HG02885 (cell line): Measurements from ENCODE around the gene CALN1.
"Not testable (repeated sequence)": the region's sequence is repeated elsewhere in the genome, so short reads cannot be mapped to it uniquely, and the experiment has no call there.

ENCODE experiments used
- ATAC-seq: cut with Tn5 transposase; IDR thresholded peaks from one replicate; pipeline ENCODE4 v1.9.1; 2021; ENCODE audit warnings: mild to moderate bottlenecking; ENCODE audit not compliant: unreplicated experiment, poor library complexity

The CALN1 gene

GRCh38 chr7:72213081-72213480 is 199.1 kb downstream of the CALN1 start:
- ATAC-seq: no peak

DNA sequence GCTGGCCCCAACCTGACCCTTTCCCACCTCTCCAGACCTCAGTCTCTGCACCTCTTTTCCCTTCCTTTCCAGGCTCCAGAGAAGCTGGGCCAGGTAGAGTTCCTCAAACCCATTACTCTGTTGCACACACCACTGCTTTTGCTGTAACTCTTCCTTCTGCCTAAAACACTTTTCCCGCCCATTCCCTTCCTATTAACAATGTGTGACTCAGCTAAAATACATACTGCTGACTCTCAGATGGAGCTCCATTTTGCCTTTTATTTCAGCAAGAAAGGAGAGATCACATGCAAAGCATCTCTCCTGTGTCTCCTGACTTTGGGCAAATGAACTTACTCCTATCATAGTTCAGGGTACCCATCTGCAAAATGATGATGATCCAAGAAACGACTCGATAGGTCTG is 201.0 kb downstream of the CALN1 start:
- ATAC-seq: no peak

DNA sequence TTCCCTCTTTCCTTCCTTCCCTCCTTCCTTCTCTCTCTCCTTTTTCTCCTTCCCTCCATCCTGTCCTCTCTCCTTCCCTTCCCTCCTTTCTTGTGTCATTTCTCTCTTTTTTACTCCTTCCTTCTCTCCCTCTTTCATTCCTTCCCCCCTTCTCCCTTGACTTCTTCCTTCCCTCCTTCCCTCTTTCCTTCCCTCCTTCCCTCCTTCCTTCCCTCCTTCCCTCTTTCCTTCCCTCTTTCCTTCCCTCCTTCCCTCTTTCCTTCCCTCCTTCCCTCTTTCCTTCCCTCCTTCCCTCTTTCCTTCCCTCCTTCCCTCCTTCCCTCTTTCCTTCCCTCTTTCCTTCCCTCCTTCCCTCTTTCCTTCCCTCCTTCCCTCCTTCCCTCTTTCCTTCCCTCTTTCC is 203.1 kb downstream of the CALN1 start:
- not testable (repeated sequence) for ATAC-seq

DNA sequence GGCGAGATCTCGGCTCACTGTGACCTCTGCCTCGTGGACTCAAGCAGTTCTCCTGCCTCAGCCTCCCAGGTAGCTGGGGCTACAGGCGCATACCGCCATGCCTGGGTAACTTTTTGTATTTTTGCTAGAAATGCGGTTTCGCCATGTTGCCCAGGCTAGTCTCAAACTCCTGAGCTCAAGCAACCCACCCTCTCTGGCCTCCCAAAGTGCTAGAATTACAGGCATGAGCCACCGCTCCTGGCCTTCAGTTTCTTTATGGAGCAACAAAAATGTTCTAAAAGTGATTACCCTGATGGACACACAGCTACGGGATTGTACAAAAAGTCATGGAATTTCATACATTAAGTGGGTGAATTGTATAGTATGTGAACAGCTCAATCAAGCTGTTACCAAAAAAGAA is 216.0 kb downstream of the CALN1 start:
- no peak for ATAC-seq

- ATAC-seq: no peak
Observed at GRCh38 chr7:72190919-72191318, 221.2 kb downstream of the CALN1 start.

DNA sequence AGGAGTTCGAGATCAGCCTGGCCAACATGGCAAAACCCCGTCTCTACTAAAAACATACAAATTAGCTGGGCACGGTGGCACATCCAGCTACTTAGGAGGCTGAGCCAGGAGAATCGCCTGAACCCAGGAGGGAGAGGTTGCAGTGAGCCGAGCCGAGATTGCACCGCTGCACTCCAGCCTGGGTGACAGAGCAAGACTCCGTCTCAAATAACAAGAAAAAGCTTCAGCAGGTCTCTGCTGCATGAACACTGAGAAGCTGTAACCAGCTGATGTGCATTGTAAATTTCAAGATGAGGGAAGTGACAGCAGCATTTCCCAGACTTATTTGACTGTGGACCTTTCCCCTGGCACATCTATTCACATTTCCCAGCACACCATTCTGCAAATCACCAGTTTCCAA is 222.0 kb downstream of the CALN1 start:
- no peak for ATAC-seq

GRCh38 chr7:72187179-72187578 is 225.0 kb downstream of the CALN1 start:
- no peak for ATAC-seq

DNA sequence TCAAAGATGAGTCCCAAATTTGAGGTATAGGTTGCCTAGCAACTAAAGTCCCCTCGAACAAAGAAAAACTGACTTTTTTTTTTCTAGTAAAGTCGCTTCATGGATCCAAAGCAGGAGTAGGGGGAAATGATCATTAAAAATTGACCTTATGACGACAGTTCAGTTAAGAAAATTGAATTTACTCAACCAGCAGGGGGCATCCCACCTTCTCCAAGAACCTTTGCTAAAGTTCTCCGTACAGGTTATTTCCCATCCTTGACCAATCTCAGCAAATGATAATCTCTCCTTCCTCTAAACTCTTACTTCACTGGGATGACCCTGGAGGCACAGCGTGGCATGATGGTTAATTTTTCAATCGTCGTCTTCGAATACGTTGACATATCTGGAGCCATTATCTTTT is 228.3 kb downstream of the CALN1 start:
- ATAC-seq: no peak

GRCh38 chr7:72182036-72182435 is 230.1 kb downstream of the CALN1 start:
- no peak for ATAC-seq

DNA sequence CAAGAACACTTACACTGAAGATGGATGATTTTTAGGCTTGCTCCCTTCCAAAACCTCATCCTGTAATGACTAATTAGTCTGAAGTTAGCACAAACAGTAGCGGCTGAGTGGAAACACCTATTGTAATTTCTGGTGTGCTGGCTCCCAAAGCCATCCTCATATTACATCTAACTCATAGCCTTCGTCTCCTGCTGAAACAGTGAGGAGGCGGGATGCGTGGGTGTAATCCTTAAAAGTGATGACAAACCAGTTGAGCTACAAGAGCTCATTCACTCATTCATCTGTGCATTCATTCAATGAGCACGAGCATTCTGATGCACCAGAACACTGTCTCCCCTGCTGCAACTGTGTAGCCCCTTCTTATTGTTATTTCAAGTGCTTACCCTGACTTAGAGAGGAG is 235.3 kb downstream of the CALN1 start:
- ATAC-seq: no peak

DNA sequence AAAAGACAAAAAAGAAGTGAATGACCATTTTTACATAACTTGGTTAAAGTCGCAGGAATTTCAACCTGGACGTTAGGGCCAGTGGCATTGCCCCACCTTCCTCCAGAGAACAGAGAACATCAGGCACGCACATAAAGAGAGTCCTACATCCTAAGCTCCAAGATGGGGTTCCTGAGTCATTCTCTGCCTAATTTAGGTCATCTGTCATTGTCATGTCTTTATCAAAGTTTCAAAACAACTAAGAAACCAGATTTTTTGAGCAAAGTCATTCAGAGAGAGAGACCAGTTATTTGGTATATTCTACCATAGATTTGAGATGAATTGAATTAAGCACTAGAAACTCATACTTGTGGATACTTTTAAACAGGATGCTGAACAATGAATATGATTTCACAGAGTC is 241.7 kb downstream of the CALN1 start:
- ATAC-seq: no peak

DNA sequence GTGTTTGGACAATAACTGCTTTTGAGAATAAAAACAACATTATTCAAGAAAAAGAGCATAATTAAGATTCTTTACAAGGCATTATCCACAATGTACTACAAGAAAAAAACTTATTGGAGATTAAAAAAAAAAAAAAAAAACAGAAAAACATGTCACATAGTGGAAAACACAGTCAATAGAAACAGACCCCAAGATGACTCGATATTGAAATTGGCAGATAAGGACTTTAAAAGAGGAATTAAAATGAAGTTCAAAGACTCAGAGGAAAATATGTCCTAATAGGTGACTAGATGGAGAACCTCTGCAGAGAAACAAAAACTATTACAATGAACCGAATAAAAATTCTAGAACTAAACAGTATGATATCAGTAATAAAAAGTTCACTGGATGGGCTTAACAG is 248.9 kb downstream of the CALN1 start:
- ATAC-seq: no peak

DNA sequence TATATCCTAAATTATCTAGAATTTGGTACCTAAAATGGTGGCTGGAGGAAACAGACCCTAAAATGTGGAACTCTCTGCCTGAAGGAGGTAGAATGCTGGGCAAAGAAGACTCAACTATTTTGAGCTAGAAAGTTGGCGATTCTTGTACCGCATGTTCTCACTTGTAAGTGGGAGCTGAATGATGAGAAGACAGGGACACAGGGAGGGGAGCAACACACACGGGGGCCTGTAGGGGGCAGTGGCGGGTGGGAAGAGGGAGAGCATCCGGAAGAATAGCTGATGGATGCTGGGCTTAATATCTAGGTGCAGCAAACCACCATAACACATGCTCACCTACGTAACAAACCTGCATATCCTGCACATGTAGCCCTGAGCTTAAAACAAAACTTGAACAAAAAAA is 250.6 kb downstream of the CALN1 start:
- ATAC-seq: no peak

DNA sequence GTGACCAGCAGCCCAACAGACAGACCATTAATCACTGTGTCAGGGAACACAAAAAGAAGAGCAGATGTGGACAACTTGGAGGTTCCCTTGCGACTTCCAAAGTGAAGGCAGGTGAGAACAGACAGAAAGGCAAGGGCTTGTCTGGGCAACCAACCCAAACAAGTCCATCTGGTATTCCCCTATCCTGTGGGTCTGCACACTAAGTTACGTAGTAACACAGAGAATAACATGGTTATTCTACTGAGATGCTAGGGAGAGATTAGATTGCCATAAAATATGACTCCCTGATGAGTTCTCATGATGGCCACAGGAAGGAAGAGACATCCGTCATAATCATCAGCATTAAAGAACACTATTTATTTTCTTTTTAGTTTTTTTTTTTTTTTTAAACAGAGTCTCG is 252.2 kb downstream of the CALN1 start:
- no peak for ATAC-seq

DNA sequence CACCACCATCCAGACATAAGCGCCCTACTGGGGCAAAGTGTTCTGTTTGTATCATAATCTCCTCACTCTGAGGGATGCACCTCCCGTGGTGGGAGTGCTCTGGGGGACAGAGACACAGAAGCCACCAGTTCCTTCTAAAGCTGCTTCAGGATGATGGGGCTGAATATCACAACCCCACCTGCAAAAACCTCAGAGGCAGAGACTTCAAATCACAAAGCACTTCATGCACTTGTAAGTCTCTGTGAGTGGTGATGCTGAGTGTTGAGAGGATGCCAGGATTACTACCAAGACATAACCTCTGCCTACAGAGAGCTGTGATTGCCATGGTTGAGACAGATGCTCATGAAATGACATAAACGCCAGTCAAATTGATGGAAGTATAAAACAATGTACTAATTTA is 255.5 kb downstream of the CALN1 start:
- ATAC-seq: no peak

GRCh38 chr7:72153132-72153512 is 259.0 kb downstream of the CALN1 start:
- ATAC-seq: no peak

DNA sequence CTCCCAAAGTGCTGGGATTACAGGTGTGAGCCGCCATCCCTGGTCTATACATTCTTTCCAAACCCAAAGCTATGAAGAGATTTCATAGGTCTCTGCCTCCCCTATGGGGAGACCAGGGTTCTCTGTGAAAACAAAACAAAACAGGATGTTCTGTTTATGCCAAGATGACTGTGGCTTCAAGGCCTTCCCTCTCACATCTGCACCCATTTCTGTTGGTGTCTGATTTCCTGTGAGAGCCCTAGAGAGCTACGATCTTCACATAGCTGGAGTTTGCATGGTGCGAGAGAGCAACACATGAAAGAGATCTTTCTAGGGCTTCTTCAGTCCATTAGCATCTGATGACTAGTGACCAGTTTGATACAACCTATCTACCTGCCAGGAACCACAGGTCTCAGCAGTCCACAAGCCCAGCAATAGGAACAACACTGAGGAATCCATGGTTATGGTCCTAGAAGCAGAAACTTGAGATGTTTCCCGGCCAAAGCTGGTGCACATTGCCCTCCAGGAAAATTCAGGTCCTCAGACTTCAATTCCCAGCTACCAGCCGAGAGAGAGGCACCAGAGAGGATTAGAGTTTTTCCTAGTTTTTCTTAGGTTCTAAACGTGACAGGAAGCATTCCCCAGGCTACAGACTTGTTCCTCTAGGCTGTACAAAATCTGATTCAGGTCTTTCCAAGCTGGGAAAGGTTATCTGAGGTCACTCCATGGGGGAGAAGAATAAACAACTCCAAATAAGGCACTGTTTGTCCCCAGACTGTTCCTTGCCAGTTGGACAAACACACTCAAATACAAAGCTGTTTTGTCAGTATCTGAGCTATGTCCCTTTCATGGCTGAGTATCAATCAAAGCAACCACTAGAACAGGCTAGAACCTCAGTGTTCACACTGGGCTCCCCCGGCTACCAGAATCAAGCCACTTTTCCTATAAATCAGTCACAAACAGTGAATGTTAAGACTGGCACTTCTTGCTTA is 259.7 kb downstream of the CALN1 start:
- ATAC-seq: no peak

DNA sequence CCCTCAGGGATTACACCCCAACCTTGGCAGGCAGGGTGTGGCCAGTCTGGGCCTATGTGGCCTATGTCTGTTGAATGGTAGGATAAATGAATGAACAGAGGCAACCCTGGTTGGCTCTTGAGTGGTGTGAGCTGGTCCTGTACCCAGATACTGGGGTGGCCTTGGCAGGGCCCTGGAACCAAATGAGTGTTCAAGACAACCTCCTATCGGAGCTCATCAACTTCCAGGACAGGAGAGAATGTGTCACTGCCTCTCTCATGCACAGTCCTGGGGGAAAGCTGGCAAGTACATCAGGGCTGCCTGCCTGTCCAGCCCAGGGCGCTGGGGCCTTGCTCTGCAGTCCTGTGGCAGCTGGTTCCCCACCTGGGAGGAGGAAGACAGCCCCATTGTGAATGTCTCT is 271.6 kb downstream of the CALN1 start:
- ATAC-seq: no peak

DNA sequence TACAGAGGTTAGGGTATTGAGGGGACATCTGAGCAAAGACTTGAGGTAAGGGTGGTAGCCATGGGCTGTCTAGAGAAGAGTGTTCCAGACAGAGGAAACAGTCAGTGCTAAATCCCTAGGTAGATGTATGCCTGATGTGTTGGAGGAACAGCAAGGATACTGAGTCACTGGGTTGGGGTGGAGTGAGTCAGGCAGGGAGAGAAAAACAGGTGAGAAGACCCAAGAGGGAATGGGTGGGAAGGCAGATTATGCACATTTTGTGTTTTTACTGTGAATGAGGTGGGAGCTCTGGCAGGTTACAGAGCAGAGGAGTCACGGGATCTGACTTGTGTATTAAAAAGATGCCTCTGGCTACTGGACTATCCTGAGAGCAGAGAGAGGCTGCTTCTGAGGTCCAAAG is 285.0 kb downstream of the CALN1 start:
- no peak for ATAC-seq

DNA sequence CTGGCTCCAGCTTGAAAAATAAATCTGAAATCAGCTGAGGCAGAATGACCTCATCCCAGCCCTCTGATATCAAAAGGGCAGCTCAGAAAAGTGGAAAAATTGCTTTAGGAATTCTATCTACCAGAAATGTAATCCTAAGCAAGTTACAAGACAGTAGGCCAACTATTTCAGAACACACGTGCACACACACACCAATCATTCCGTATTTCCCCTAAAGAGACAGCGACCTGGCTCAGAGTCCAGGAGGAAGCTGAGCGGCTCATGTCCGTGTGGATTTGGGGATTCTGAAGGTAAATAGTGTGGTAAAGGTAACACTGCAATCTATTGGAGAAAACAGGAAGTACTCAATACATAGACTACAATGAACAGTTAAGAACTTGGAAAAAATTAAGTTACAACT is 288.2 kb downstream of the CALN1 start:
- ATAC-seq: no peak

DNA sequence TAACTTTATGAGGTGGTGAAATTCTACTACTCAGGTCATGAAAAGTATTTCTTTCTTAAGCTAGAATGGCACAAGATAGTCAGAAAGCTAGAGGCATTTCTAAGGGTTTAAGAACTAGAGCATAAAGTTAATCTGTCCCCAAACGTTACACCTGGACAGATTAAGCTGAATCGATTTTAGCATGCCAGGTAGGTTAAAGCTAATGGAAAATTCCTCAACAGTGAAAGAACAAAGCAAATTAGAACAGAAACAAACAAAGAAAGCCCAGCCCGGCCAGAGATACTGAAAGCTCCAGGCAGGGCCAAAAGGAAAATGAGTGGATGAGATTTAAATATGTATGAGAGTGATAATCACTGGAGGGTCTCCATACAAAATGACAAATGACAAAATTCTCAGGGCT is 293.8 kb downstream of the CALN1 start:
- ATAC-seq: no peak

DNA sequence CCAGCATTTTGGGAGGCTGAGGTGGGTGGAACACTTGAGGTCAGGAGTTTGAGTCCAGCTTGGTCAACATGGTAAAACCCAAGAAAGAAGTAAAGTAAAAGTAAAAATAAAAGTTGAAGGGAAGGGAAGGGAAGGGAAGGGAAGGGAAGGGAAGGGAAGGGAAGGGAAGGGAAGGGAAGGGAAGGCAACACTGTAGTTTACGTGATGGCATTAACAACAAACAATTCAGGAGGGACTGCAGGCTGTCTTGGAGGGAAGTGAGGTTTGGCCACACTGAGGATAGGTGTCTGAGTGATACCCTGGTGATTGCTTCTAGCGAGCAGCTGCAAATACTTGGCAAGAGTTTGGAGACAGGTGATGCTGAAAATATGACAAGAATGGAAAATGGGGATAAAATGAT is 298.0 kb downstream of the CALN1 start:
- ATAC-seq: no peak
